Thyroid gland (tissue), 4 donors: Measurements from ENCODE around the gene DLG1.

Experiments used
- CTCF ChIP-seq, 6 experiments: fragments of 200-600 bp in 3 of 6; fragments of 450-650 bp in 3 of 6; sonication (generic) in 3 of 6; IDR thresholded peaks; one replicate each; pipeline ENCODE4 v1.5.1; 2016 to 2019; ENCODE audit warnings: antibody characterized with exemption in 6 of 6, mild to moderate bottlenecking in 2 of 6, inconsistent platforms in 1 of 6, moderate library complexity in 1 of 6
- POLR2A ChIP-seq, 2 donors: fragments of 450-650 bp; IDR thresholded peaks; one replicate each; pipeline ENCODE4 v1.6.1; 2017; ENCODE audit warnings: antibody characterized with exemption in 2 of 2, mild to moderate bottlenecking in 2 of 2, moderate library complexity in 1 of 2

- TF ChIP-seq CTCF (IDR thresholded peaks at IDR 0.05) (no peak), POLR2A (IDR thresholded peaks at IDR 0.05) (no peak)
Measured at GRCh38 chr3:197281849-197282248, 16.6 kb downstream of the DLG1 start.
